Astrocyte (in vitro differentiated cells and primary cell): ENCODE measurements around the gene PRSS8.
"Not testable (repeated sequence)": the region's sequence is repeated elsewhere in the genome, so short reads cannot be mapped to it uniquely, and the experiment has no call there.

Experiments
- EZH2 ChIP-seq: IDR thresholded peaks from 2 replicates; pipeline ENCODE4 v1.6.1; 2012; ENCODE audit warnings: mild to moderate bottlenecking, low read length, inconsistent platforms; ENCODE audit not compliant: insufficient read depth
- TF ChIP-seq, protein P1 (sequence below): IDR thresholded peaks from 2 replicates; pipeline ENCODE4 v1.5.1; 2011; ENCODE audit warnings: low read depth, mild to moderate bottlenecking, inconsistent platforms, low read length, moderate library complexity; ENCODE audit not compliant: insufficient read depth

GRCh38 chr16:31144418-31144817, 8.9 kb upstream of the PRSS8 start:
- TF ChIP-seq, protein P1, sequence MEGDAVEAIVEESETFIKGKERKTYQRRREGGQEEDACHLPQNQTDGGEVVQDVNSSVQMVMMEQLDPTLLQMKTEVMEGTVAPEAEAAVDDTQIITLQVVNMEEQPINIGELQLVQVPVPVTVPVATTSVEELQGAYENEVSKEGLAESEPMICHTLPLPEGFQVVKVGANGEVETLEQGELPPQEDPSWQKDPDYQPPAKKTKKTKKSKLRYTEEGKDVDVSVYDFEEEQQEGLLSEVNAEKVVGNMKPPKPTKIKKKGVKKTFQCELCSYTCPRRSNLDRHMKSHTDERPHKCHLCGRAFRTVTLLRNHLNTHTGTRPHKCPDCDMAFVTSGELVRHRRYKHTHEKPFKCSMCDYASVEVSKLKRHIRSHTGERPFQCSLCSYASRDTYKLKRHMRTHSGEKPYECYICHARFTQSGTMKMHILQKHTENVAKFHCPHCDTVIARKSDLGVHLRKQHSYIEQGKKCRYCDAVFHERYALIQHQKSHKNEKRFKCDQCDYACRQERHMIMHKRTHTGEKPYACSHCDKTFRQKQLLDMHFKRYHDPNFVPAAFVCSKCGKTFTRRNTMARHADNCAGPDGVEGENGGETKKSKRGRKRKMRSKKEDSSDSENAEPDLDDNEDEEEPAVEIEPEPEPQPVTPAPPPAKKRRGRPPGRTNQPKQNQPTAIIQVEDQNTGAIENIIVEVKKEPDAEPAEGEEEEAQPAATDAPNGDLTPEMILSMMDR: not testable (repeated sequence)
- not testable (repeated sequence) for TF ChIP-seq EZH2
